OCI-M2 (cell line): Measurements from ENCODE around the gene BBX.
"Not testable (repeated sequence)": the region's sequence is repeated elsewhere in the genome, so short reads cannot be mapped to it uniquely, and the experiment has no call there.

Source experiments
- DNase-seq: peaks from one replicate; lab custom pipeline; 2025; ENCODE audit not compliant: unreplicated experiment; lab: John Stamatoyannopoulos, UW

BBX gene

DNA sequence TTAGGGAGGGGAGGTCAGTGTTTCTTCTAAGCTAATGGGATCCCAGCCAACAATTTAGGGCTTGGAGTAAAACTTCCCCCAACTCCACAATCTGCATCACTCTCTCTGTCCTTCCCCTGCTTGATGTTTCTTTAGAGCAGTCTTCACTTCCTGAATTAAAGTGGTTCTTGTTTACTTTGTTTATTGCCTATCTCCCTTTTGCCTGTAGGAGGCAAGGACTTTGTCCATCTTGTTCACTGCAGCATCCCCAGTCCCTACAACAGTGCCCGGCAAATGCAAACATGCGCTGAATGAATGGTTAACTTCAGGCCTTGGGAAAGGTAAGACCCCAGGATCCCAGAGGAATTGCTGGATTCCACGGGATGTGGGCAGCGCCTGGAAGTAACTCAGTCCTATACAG, 312.2 kb downstream of the BBX start:
- DNase-seq: not testable (repeated sequence)

DNA sequence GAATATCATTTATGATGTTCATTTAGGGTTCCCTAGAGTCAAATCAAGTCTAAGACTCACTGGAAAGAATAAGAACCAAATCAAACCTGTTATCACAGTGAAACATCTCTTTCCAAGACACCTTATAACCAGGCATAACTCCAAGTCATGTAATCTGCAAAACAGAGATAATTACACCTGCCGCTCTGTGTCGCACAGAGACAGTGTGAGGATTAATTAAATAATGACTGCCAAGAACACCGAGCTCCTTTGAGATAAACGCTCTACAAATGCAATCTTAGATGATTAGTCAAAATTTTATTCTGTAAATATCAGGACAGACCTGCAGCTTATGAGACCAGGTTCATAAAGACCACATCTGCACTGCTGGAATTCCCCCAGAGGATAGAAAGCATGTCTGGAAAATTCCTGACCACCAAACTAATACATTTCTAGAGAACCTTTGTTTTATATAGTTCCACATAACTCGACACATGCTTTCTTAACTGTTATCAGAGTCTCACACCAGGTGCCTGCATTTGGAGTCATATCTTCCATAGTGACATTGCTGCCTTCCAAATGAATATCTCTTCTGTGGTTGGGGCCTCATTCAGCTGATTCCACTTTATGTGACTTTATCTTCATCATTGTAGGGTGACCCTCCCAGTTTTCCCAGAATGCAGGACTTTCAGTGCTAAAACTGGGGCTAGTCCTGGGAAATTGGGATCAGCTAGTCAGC, 315.3 kb downstream of the BBX start:
- no peak for DNase-seq

DNA sequence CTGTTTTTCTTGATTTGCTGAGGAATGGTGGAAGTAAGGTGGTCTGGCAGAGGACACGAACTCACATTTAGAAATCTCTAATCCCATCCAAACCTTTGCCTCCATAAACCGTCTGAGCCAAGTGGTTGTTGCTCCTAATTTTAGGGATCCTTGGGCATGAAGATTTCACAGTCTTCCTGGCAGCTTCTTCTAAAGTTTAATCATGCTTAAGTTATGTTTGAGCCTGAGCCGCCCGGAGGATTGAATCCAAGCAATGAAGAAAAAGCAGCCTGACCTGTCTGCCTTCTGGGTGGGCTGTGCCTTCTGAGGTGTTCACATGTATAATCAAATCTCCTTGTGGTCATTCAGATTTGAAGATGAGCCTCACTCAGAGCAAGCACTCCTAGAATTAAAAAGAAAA, 319.1 kb downstream of the BBX start:
- DNase-seq: no peak

DNA sequence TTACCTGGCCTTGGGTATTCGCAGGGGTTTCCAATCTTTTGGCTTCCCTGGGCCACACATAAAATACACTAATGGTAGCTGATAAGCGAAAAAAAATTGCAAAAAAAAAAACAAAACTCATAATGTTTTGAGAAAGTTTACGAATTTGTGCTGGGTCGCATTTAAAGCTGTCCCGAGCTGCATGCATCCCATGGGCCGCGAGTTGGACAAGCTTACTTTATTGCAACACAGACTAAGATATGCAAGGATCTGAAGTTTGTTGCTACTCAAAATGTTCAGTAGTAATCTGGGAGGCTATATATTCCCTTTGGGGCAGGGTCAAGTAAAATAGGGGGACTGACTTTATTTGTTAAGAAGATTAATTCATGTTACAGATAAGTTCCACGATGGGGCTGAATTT, 320.2 kb downstream of the BBX start:
- no peak for DNase-seq

DNA sequence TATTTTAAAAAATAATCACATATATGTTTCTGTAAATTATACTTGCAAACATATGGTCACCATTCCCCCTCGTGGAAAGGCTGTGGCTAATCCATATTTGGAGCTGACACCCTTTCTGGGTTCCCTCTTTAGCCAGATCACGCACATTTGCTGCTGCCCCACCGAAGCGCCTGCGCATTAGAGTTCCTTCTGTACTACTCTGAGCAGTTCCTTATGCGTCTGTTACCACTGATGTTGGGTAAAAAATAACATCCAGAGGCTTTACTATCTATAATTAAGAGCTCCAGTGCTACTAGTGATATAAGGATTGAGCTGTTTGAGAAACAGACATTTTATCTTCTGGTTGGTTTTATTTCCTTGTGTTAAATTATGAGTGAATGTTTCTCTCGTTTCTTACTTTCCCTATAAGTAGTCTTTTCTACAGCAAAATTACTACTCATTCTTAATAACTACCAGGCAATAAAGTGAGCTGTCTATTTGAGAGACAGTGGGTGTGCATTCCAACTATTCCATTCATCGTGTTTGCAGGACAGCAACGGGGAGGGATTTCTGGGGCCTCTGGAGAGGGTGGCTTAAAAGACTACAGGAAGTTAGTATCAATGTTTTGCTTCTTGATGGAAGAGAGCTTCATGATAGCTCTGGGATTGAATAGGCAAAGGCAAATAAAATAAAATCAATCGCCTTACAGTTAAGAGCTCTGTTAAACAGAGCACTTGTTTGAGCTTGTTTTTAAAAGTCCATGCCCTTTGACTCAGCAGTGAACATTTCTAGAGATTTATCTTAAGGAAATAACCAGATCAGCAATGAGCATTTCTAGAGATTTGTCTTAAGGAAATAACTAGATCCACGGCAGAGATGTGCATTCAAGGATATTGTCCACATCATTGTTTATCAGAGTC, 322.9 kb downstream of the BBX start:
- no peak for DNase-seq

DNA sequence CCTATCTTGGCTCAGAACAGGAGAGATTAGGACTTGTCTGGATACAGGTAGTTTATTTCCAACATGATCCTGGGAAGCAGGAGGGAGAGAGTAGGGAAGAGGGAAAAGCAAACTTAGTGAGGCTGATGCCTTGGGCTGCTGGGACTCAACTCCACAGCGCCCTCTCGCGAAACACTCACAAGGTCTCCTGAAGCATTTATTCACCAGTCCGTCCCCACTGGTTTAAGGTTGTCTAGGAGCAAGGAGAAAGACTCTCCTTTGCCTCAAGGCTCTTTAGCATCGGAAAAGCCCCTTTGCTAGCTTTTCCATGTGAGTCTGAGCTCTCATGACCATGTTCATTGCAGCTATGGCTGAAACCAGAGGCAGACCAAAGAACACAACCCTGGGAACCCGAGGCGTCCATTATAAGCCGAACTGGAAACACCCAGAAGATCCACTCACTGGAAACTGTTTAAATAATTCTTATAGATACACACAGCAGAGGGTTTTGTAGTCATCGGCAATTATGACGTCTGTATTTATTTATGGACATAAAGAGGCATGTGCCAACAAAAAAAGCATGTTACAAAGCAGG, 323.6 kb downstream of the BBX start:
- DNase-seq: no peak

DNA sequence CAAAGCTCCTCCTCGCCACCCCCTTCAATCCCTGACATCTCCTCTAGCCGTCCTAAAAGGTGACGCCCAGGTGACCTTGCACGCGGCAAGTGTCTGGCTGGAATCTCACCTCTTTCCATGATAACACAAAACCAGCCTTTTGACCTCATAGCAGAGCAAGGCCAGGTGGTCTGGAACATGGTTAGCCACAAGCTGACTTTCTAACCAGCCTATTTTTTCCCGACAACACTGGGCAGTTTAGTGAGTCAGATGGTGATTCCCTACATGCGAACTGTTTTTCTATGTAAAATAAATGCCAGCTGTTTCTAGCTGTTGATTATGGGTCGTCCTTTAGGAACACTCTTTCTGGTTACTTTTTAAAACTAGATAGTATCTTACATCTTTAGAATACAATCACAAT, 325.0 kb downstream of the BBX start:
- DNase-seq: no peak

DNA sequence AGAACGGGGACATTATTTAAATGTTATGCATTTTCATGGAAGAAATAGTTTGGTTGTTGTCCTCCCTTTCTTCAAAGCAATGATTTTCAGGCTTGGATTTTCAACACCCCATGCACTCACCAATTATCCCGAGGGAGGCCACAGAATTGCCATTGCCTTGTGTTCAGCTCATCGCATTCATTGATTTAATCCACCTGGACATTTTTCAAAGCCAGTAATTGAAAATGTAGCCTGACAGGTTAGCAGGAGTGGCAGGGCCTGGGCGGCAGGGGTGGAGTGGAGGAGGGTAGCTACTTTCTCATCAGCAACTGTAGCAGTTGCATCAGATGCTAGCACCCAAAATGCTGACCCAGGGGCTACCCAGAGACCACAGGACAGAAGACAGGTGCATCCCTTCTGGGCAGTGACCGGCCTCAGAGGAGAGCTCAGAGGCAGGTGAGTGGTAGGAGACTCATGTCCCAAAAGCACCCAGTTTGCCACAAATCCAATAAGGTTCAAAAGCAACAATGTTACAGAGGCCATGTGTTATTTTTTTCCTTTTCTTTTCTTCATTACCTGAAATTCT, 325.7 kb downstream of the BBX start:
- DNase-seq: no peak

DNA sequence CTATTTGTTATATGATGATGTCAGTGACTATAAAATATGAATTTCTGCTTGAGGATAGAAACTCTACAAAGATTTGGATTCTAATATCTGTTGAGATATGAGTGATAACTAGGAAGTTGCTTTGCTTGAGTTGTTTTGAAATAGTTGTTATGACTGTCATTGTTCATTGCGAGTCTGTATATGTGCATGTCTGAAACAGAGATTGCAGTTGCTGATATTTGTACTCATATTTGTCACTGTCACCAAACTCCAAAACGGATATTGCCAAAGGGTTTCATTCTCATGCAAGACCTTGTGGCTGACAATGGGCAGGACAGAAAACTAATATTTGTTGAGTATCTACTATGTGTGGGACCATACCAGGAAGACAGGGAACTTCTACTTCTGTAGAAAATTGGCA, 327.9 kb downstream of the BBX start:
- DNase-seq: no peak

DNA sequence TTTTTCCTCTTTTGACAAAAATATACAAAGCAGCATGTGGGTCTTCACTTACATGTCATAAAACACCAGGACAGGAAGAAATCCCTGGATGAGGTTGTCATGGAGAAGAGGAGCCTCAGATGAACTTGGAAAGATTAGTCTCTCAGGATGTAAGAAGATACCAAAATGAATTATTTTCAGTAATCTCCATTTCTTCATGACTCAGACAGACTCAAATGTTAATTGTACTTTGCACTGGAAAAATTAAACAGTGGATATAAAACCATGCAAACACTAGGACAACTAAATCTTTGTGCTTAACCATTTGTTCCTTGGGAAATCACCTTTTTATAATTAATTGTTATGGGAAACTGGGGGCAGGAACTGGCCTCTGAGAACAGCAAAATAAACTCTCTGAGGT, 331.1 kb downstream of the BBX start:
- DNase-seq: no peak

DNA sequence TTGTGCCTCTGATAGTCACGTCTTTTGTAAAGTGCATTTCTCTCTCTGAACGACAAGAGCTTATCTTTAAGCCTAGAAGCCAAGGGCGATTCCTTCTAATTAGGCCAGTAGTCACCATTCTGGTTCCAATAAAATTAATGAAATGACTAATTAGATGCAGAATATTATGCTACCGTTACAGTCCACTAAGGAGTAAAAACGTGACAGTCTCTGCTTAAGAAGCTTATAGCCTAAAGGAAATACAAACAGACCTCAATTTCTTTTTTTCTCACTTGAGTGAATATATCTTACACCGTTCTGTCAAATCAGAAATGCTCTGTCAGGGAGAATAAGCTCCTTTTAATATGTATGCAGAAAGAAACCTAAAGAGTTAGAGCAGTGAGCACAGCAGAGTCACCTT, 332.0 kb downstream of the BBX start:
- no peak for DNase-seq

DNA sequence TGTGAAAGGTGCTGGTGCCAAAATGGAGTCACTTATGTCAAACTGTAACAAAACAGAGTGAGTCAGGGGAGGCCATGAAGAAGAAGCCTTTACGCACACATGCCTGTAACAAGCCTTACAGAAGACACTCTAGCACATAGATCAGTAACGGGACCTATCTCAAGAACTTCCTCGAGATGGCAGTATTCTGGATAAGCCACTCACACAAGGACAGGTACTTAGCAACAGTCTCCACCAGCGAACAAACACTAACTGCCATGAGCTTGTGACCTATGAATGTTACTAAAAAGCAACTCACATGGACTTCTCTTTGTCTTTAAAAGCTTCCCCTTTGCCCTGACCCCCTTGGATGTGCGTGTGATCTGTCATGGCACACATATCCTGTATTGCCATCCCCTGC, 332.9 kb downstream of the BBX start:
- no peak for DNase-seq

DNA sequence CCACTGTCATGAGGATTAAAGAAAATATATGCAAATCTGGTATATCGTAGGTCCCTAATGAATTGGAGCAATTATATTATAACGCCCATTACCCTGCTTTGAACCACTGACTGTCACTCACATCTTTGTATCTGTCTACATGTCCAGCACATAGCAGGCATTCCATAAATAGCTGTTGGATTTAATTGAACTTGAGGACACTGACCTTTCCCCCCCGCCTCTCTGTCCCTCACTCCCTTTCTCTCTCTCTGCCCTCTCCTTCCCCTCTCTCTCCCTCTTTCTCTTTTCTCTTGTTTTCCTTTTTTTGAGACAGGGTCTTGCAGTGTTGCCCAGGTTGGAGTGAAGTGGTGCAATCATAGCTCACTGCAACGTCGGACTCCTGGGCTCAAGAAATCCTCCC, 335.1 kb downstream of the BBX start:
- DNase-seq: no peak

DNA sequence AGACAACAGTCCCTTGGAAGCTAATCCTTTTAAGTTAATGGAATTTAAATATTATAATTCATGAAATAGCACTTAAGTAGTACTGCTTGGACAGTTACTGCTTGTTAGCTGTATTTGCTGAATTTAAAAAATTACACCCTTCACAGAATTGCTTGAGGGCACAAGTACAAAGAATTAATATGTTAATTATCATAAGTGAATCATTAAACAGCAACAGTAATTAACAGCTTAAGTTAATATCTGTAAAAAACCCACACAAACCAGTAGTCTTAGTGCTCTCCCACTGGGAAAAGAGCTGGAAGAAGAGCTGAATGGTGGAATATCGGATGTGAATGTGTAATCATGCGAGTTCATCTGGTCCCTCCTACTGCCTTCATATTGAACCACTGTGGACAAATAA, 336.1 kb downstream of the BBX start:
- DNase-seq: no peak
